ENCODE measurements around the gene TBC1D10A.

TBC1D10A gene

GRCh38 chr22:30285176-30285845 lies 41.4 kb downstream of the TBC1D10A start:
- no peak for TF ChIP-seq CTCF (IDR thresholded peaks at IDR 0.05)

- TF ChIP-seq CTCF (IDR thresholded peaks at IDR 0.05): no peak
Observed at GRCh38 chr22:30284666-30285065, 42.1 kb downstream of the TBC1D10A start.

- TF ChIP-seq CTCF (IDR thresholded peaks at IDR 0.05): no peak
Observed at GRCh38 chr22:30284172-30284571, 42.6 kb downstream of the TBC1D10A start.

- no peak for TF ChIP-seq CTCF (IDR thresholded peaks at IDR 0.05)
Observed at GRCh38 chr22:30283342-30283741, 43.4 kb downstream of the TBC1D10A start.

GRCh38 chr22:30282616-30283046 lies 44.1 kb downstream of the TBC1D10A start:
- no peak for TF ChIP-seq CTCF (IDR thresholded peaks at IDR 0.05)

GRCh38 chr22:30280505-30280904 lies 46.2 kb downstream of the TBC1D10A start:
- TF ChIP-seq CTCF (IDR thresholded peaks at IDR 0.05): no peak

- no peak for TF ChIP-seq CTCF (IDR thresholded peaks at IDR 0.05)
Observed at GRCh38 chr22:30279932-30280331, 46.8 kb downstream of the TBC1D10A start.

Measured in LNCAP (cell line).